Ishikawa (cell line): ENCODE results near the gene GIMAP7.

Source experiments
- CEBPB ChIP-seq: IDR thresholded peaks from 2 replicates; pipeline ENCODE4 v1.6.1; 2012
- CREB1 ChIP-seq: IDR thresholded peaks from 2 replicates; pipeline ENCODE4 v1.6.1; 2012; ENCODE audit warnings: low read depth
- EGR1 ChIP-seq: IDR thresholded peaks from 2 replicates; pipeline ENCODE4 v1.6.1; 2012
- EP300 ChIP-seq: IDR thresholded peaks from 2 replicates; pipeline ENCODE4 v1.6.1; 2012; ENCODE audit warnings: borderline replicate concordance
- FOXM1 ChIP-seq: IDR thresholded peaks from 2 replicates; pipeline ENCODE4 v1.6.1; 2012; ENCODE audit warnings: low read depth, borderline replicate concordance
- MAX ChIP-seq: IDR thresholded peaks from 2 replicates; pipeline ENCODE4 v1.6.1; 2012
- NFIC ChIP-seq: IDR thresholded peaks from 2 replicates; pipeline ENCODE4 v1.6.1; 2012
- RAD21 ChIP-seq: IDR thresholded peaks from 2 replicates; pipeline ENCODE4 v1.6.1; 2012; ENCODE audit warnings: low read depth
- REST ChIP-seq: IDR thresholded peaks from 2 replicates; pipeline ENCODE4 v1.6.1; 2012; ENCODE audit warnings: low read depth, mild to moderate bottlenecking
- TAF1 ChIP-seq: IDR thresholded peaks from 2 replicates; pipeline ENCODE4 v1.6.1; 2012; ENCODE audit warnings: low read depth, mild to moderate bottlenecking
- TCF12 ChIP-seq: IDR thresholded peaks from 2 replicates; pipeline ENCODE4 v1.6.1; 2012; ENCODE audit warnings: low read depth
- TEAD4 ChIP-seq: IDR thresholded peaks from 2 replicates; pipeline ENCODE4 v1.6.1; 2012
- YY1 ChIP-seq: IDR thresholded peaks from 2 replicates; pipeline ENCODE4 v1.6.1; 2012; ENCODE audit warnings: low read depth
- ZBTB7A ChIP-seq: IDR thresholded peaks from 2 replicates; pipeline ENCODE4 v1.6.1; 2012; ENCODE audit warnings: low read depth
- TF ChIP-seq, protein P1 (sequence below): IDR thresholded peaks from 2 replicates; pipeline ENCODE4 v1.6.1; 2012

Gene GIMAP7

DNA sequence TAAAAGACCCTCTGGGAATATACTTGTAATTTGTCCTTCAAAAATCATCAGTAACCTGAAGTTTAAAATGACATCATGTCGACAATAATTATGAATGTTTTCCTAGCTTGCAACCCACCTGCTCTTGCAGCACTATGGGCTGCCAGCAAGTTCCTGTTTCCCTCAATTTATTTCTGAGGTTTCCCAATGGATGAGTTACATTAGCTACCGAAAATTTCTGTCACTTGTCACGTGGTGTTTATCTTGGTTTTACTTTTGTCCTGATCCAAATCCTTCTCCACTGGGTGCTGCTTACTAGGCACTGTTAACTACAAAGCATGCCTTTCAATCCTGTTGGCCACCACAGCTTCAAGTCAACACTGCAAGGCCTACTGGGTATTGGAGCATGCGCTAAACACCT lies 32.8 kb upstream of the GIMAP7 start:
- TF ChIP-seq RAD21 (no peak), TEAD4 (no peak), YY1 (no peak), EP300 (no peak), CEBPB (no peak), ZBTB7A (no peak), FOXM1 (no peak), NFIC (no peak), CREB1 (no peak), EGR1 (no peak), MAX (no peak), TAF1 (no peak), REST (no peak), TCF12 (no peak)
- TF ChIP-seq, protein P1, sequence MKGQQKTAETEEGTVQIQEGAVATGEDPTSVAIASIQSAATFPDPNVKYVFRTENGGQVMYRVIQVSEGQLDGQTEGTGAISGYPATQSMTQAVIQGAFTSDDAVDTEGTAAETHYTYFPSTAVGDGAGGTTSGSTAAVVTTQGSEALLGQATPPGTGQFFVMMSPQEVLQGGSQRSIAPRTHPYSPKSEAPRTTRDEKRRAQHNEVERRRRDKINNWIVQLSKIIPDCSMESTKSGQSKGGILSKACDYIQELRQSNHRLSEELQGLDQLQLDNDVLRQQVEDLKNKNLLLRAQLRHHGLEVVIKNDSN = no peak

DNA sequence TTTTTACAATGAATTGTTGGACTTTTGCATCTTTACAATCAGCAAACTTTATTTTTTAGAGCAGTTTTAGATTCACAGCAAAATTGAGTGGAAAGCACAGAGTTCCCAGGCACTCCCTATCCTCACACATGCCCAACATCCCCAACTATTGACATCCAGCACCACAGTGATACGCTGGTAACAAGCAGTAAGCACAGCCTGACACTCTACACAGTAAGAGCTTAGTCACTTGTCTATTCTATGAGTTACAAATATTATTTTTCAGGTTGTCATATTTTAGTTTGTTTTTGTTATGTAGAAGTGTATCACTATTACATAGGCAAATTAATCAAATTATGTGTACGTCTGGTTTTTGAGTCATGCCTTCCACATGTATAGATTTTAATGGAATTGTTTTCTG lies 27.0 kb upstream of the GIMAP7 start:
- TF ChIP-seq CEBPB (no peak), YY1 (no peak), FOXM1 (no peak), ZBTB7A (no peak), REST (no peak), EGR1 (no peak), MAX (no peak), TEAD4 (no peak), NFIC (no peak), TCF12 (no peak), EP300 (no peak), RAD21 (no peak), TAF1 (no peak), CREB1 (no peak)
- TF ChIP-seq, protein P1 = no peak

- no peak for TF ChIP-seq CREB1
- no peak for TF ChIP-seq ZBTB7A
- no peak for TF ChIP-seq EP300
- TF ChIP-seq TEAD4 = no peak
- TF ChIP-seq EGR1 = no peak
- TF ChIP-seq YY1 = no peak
- no peak for TF ChIP-seq RAD21
- TF ChIP-seq TCF12 = no peak
- TF ChIP-seq TAF1 = no peak
- no peak for TF ChIP-seq MAX
- TF ChIP-seq, protein P1 = no peak
- no peak for TF ChIP-seq NFIC
- TF ChIP-seq CEBPB = no peak
- no peak for TF ChIP-seq FOXM1
- no peak for TF ChIP-seq REST
These were observed 24.9 kb upstream of the GIMAP7 start for GRCh38 chr7:150489782-150490181.

DNA sequence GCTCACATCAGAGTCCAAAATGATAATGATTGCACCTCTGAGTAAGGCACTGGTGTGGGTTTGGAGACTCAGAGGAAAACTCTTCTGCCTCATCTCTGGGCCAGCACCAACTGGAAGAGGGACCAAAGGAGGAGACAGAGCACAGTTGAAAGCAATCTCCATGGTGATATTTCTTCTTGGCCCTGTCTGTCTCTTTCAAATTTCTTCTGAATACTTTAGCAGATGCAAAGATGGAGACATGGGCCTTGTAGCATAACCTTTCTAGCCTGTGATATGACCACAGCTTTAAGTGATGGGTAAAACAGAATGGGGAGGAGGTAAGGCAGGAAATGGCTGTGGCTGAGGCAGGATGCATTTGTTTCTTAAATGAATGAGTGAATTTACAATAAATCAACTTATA lies 12.2 kb upstream of the GIMAP7 start:
- TF ChIP-seq EGR1 (no peak), TEAD4 (no peak), REST (no peak), CEBPB (no peak), FOXM1 (no peak), YY1 (no peak), TAF1 (no peak)
